Right atrium auricular region (tissue), 2 donors: ENCODE data around the gene CUX1. TPM values are rescaled to one million over a fixed set of nuclear protein-coding genes. Genes with fewer than 3 reads are reported as not detected.

Source experiments
- DNase-seq: peaks from one replicate; pipeline ENCODE4 v3.0.0-alpha.2; 2019; ENCODE audit warnings: low spot score
- H3K27ac ChIP-seq, 2 donors: fragments of 200-600 bp; sonication (generic); 1 replicate in 1 of 2; 2 replicates in 1 of 2; pipeline ENCODE4 v1.5.1; 2016 to 2019
- H3K27me3 ChIP-seq, 2 donors: fragments of 200-600 bp; sonication (generic); one replicate each; pipeline versions ENCODE4 v1.5.1 to v1.6.0; 2017 to 2019
- H3K36me3 ChIP-seq: fragments of 200-600 bp; sonication (generic); one replicate; pipeline ENCODE4 v1.5.1; 2016
- H3K4me1 ChIP-seq, 2 donors: fragments of 200-600 bp; sonication (generic); one replicate each; pipeline versions ENCODE4 v1.5.1 to v1.6.0; 2017 to 2019
- H3K4me3 ChIP-seq, 2 donors: fragments of 200-600 bp; sonication (generic); 1 replicate in 1 of 2; 2 replicates in 1 of 2; pipeline ENCODE4 v1.5.1; 2017 to 2019; ENCODE audit warnings: mild to moderate bottlenecking in 1 of 2, moderate library complexity in 1 of 2
- H3K9me3 ChIP-seq, 2 donors: fragments of 200-600 bp; sonication (generic); one replicate each; pipeline ENCODE4 v1.5.1; 2019
- CTCF ChIP-seq, 2 donors: fragments of 200-600 bp; sonication (generic); IDR thresholded peaks; one replicate each; pipeline ENCODE4 v1.5.1; 2019; ENCODE audit warnings: antibody characterized with exemption in 2 of 2
- total RNA-seq, 2 donors: library from RNA; depleted of rRNA; stranded (reverse); fragments of >200 nt; gene quantifications; one replicate each; pipeline ENCODE4 v1.1.0, GENCODE V29; 2016

The CUX1 gene
- total RNA-seq, 2 donors from 2014 or later = 71.1 to 94.4 TPM

- no peak overlapping the region for H3K4me3 ChIP-seq
Measured at GRCh38 chr7:102313997-102314780, 496.8 kb downstream of the CUX1 start.

GRCh38 chr7:102317231-102318059, 500.0 kb downstream of the CUX1 start:
- no peaks in the 10 kb centered on the region for H3K9me3 ChIP-seq
- H3K4me1 ChIP-seq = peaks cover 0 to 10% of the 10 kb centered on the region in 2 donors
- no peaks in the 10 kb centered on the region for H3K36me3 ChIP-seq
- no peak for TF ChIP-seq CTCF (IDR thresholded peaks at IDR 0.05)
- H3K27me3 ChIP-seq = no peaks in the 10 kb centered on the region
- H3K4me3 ChIP-seq = no peak overlapping the region
- DNase-seq = no peak
- H3K27ac ChIP-seq = no peak overlapping the region

More at GRCh38 chr7:102313997-102314780, 496.8 kb downstream of the CUX1 start:
- Histone ChIP-seq H3K9me3 (no peaks in the 10 kb centered on the region), H3K4me1 (no peaks in the 10 kb centered on the region), H3K36me3 (no peaks in the 10 kb centered on the region), H3K27me3 (no peaks in the 10 kb centered on the region), H3K27ac (no peak overlapping the region)
- TF ChIP-seq CTCF (IDR thresholded peaks at IDR 0.05) = no peak
- no peak for DNase-seq

- H3K4me1 ChIP-seq = peaks cover 0 to 10% of the 10 kb centered on the region in 2 donors
- no peaks in the 10 kb centered on the region for H3K9me3 ChIP-seq
- TF ChIP-seq CTCF (IDR thresholded peaks at IDR 0.05) = no peak
- no peak overlapping the region for H3K27ac ChIP-seq
- no peak for DNase-seq
- H3K27me3 ChIP-seq = no peaks in the 10 kb centered on the region
- no peak overlapping the region for H3K4me3 ChIP-seq
- H3K36me3 ChIP-seq = no peaks in the 10 kb centered on the region
Measured at GRCh38 chr7:102318482-102318971, 501.1 kb downstream of the CUX1 start.

GRCh38 chr7:102319671-102320070, 502.2 kb downstream of the CUX1 start:
- no peak for TF ChIP-seq CTCF (IDR thresholded peaks at IDR 0.05)
- Histone ChIP-seq H3K9me3 (no peaks in the 10 kb centered on the region), H3K4me3 (no peak overlapping the region), H3K27ac (no peak overlapping the region), H3K4me1 (peaks cover 0 to 10% of the 10 kb centered on the region in 2 donors), H3K27me3 (no peaks in the 10 kb centered on the region), H3K36me3 (no peaks in the 10 kb centered on the region)
- no peak for DNase-seq

GRCh38 chr7:102320181-102320580, 502.8 kb downstream of the CUX1 start:
- H3K36me3 ChIP-seq = no peaks in the 10 kb centered on the region
- no peak overlapping the region for H3K27ac ChIP-seq
- no peak for TF ChIP-seq CTCF (IDR thresholded peaks at IDR 0.05)
- DNase-seq = no peak
- H3K9me3 ChIP-seq = no peaks in the 10 kb centered on the region
- no peak overlapping the region for H3K4me3 ChIP-seq
- peaks cover 0 to 10% of the 10 kb centered on the region in 2 donors for H3K4me1 ChIP-seq
- no peaks in the 10 kb centered on the region for H3K27me3 ChIP-seq
